ENCODE data around the gene PLSCR3.

The PLSCR3 gene

GRCh38 chr17:7438656-7439460, 44.5 kb upstream of the PLSCR3 start:
- Histone ChIP-seq H4K20me1 (ENCODE audit: insufficient read depth, low read length) (no peaks in the 10 kb centered on the region), H2AFZ (ENCODE audit: low read depth, low read length) (no peak overlapping the region), H3K27me3 (ENCODE audit: low read depth, low read length) (0 out of 2 replicates have a peak, but pooled peaks cover 3% of the 10 kb centered on the region), H3K4me3 (ENCODE audit: low read length) (no peak overlapping the region), H3K36me3 (replicated peaks; ENCODE audit: low read depth, low read length) (no peaks in the 10 kb centered on the region), H3K4me2 (ENCODE audit: low read length) (no peak overlapping the region), H3K27ac (ENCODE audit: low read length) (no peak overlapping the region), H3K9me3 (ENCODE audit: insufficient read depth, low read length) (no peaks in the 10 kb centered on the region), H3K4me1 (ENCODE audit: low read length) (peaks cover 12% of the 10 kb centered on the region), H3K9ac (ENCODE audit: low read length) (no peak overlapping the region), H3K79me2 (ENCODE audit: low read length) (no peaks in the 10 kb centered on the region)
- TF ChIP-seq EZH2phosphoT487 (IDR thresholded peaks at IDR 0.05; ENCODE audit: low read depth), result no peak
- no peak for TF ChIP-seq CTCF (IDR thresholded peaks at IDR 0.05; ENCODE audit: low read depth, low read length)

GRCh38 chr17:7437950-7438614, 43.8 kb upstream of the PLSCR3 start:
- Histone ChIP-seq H3K9me3 (ENCODE audit: insufficient read depth, low read length) (no peaks in the 10 kb centered on the region), H2AFZ (ENCODE audit: low read depth, low read length) (no peak overlapping the region), H3K27me3 (ENCODE audit: low read depth, low read length) (0 out of 2 replicates have a peak, but pooled peaks cover 3% of the 10 kb centered on the region), H3K4me1 (ENCODE audit: low read length) (peaks cover 12% of the 10 kb centered on the region), H3K9ac (ENCODE audit: low read length) (no peak overlapping the region), H3K79me2 (ENCODE audit: low read length) (no peaks in the 10 kb centered on the region), H3K27ac (ENCODE audit: low read length) (no peak overlapping the region), H3K4me2 (ENCODE audit: low read length) (no peak overlapping the region), H3K36me3 (replicated peaks; ENCODE audit: low read depth, low read length) (no peaks in the 10 kb centered on the region), H3K4me3 (ENCODE audit: low read length) (no peak overlapping the region), H4K20me1 (ENCODE audit: insufficient read depth, low read length) (no peaks in the 10 kb centered on the region)
- TF ChIP-seq CTCF (IDR thresholded peaks at IDR 0.05; ENCODE audit: low read depth, low read length) (no peak), EZH2phosphoT487 (IDR thresholded peaks at IDR 0.05; ENCODE audit: low read depth) (no peak)

- Histone ChIP-seq H3K9me3 (ENCODE audit: insufficient read depth, low read length) (no peaks in the 10 kb centered on the region), H3K79me2 (ENCODE audit: low read length) (no peaks in the 10 kb centered on the region), H3K27me3 (ENCODE audit: low read depth, low read length) (0 out of 2 replicates have a peak, but pooled peaks cover 3% of the 10 kb centered on the region), H3K4me3 (ENCODE audit: low read length) (no peak overlapping the region), H3K4me2 (ENCODE audit: low read length) (no peak overlapping the region), H2AFZ (ENCODE audit: low read depth, low read length) (no peak overlapping the region), H3K4me1 (ENCODE audit: low read length) (peaks cover 12% of the 10 kb centered on the region), H4K20me1 (ENCODE audit: insufficient read depth, low read length) (no peaks in the 10 kb centered on the region), H3K9ac (ENCODE audit: low read length) (no peak overlapping the region), H3K36me3 (replicated peaks; ENCODE audit: low read depth, low read length) (no peaks in the 10 kb centered on the region), H3K27ac (ENCODE audit: low read length) (no peak overlapping the region)
- TF ChIP-seq EZH2phosphoT487 (IDR thresholded peaks at IDR 0.05; ENCODE audit: low read depth) (no peak), CTCF (IDR thresholded peaks at IDR 0.05; ENCODE audit: low read depth, low read length) (no peak)
Observed at GRCh38 chr17:7437369-7437863, 43.1 kb upstream of the PLSCR3 start.
